RPMI7951 (cell line): Measurements from ENCODE around the gene RASAL1. TPM values are rescaled to one million over a fixed set of nuclear protein-coding genes. Genes with fewer than 3 reads are reported as not detected.
A peak's percentile ranks its signal among the peaks of the same experiment; 100 is the strongest.

Experiments
- DNase-seq: peaks from one replicate; pipeline ENCODE4 v3.0.0-alpha.2; 2012; ENCODE audit warnings: low read depth
- total RNA-seq: library from RNA; depleted of rRNA; stranded (reverse); fragments of >200 nt; shearing (Covaris generic); gene quantifications from 2 replicates; pipeline ENCODE4 v1.2.3, GENCODE V29; 2014; rRNA removed

RASAL1 gene
- total RNA-seq, 1 experiment from 2014 or later = not detected

DNA sequence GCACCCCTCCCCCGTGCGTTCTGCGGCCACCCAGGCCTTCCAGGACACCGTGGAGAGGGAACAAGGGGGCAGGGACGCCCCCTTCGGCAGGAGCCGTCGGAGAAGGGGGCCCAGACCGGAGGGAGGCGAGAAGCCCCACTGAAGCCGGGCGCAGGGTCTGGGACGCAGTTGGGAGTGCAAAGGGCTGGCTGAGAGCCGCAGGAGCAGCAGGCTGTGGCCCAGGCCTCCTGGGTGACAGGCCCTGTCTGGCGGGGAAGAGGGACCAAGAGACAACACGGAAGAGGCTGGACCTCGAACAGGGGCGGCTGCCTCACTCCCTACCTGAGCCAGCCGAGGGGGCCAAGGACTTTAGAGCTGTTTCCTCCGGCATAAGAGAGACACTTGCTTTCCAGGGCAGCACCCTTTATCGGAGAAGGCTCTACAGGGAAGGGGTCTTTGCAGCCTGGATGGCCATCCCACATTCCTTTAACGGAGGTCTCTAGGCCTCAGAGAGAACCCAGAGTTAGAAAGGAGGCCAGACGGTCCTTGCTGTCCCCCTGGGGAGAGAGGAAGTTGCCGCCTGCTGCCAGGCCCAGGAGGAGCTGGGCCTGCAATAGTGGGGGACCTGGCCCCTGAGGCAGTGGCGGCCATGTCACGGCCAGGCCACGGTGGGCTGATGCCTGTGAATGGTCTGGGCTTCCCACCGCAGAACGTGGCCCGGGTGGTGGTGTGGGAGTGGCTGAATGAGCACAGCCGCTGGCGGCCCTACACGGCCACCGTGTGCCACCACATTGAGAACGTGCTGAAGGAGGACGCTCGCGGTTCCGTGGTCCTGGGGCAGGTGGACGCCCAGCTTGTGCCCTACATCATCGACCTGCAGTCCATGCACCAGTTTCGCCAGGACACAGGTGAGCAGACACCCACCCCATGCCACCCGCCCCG is 77.7 kb downstream of the RASAL1 start:
- DNase-seq = no peak

DNA sequence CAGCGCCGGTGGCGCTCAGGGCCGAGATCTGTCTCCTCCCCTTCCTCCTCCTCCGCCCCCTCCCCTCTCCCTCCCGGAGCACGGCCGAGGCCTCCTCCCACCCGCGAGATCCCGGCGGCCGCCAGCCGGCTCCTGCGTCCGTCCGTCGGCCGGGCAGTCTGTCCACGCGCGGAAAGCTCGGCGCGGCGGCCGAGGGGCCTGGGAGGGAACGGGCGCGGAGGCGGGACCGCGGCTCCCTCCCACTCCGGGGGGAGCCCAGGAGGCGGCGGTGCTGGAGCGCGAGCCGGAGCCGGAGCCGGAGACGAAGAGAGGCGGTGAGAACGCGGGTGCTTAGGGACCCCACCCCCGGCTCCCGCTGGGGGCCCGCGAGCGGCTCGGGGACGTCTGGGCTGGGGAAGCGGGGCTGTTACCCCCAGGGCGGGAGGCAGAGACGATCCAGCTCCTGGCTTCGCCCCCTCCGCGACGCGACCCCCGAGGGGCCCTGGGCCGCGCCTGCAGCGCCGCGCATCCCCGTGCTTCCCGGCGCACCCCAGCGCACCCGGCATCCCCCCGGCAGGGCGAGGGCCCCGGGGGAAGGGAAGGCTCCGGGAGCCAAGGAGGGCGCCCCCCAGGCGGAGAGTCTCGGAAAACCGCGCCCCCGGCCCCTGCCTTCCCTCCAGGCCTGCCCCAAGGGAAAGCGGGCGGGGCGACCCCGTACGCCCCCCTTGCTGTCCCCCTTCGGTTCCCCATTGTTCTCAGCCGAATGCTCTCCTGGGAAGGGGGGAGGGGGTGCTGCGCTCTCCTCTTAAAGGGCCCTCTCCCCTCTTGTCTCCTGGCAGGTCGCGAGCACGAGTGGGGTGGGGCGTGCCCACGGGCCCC is 78.7 kb downstream of the RASAL1 start, which contains the start of gene DTX1:
DTX1 (plus strand) TSS at position 100 of the 858 bp plus-strand sequence. CDS start 1,463 bp downstream, outside the sequence.
- no peak for DNase-seq

DNA sequence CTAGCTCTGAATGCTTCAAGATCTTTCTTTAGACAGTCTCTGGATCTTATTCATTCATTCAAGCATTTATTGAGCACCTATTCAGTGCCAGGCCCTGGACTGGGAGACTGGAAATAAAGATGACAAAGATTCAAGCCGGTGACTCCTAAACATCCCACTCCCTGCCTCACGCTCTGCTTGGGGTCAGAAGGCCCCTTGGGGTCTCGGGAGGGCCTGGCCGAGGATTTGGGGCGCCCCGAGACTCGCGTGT is 79.3 kb downstream of the RASAL1 start:
- no peak for DNase-seq

DNA sequence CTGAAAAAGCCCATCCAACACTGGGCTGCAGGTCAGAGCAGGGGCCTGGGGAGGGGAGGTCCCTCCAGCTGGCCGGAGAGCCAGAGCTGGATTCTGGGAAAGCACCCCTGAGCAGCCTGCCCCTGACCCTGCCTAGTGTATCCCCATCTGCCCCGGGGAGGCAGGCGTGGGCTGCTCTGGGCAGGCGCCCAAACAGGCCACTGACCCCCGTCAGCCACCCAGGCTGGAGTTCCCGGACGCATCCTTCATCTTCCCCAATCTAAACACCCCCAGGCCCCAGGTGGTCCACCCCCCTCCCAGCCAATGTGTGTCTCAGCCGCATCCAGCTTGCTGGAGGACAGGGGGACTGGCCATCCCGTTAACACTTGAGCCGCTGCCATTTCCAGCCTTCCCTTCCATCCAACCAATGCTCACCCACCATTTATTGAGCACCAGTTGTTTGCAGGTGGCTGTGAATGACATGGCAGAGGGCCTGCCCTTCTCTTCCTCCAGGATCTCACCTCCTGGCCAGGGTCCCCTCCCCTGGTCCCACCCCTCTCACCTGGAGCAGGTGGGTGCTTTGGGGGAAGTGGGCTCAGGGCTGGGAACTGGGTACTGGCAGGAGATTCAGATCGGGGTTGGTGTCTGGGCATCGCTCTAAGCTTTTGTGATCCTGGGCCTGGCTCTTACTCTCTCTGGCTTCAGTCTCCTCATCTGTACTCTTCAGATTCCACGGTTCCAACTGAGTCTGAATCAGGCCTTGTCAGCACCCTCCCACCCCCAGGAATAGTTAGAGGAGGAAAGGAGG is 79.8 kb downstream of the RASAL1 start:
- no peak for DNase-seq

DNA sequence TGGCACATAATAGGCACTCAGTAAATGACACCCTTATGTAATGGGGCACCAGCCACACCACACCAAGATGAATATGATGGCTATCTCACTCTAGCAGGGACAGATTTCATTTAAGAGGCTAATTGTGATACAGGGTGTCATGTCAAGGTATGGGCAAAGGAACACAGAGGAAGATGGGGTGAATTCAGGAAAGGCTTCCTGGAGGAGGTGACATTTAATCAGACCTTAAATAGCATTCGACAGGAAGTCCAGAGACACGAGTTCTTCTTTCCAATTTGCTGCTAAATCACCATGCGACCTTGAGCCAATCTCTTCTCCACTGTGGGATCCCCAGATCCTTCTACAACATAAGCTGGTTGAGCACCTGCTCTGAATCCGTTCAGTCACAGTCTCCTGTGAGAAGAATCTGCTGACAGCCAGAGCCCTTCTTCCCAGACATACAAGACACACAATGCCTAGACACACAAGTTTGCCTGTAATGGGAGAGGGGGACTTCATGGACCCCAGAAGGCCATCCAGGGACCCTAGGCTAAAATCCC is 80.5 kb downstream of the RASAL1 start:
- no peak for DNase-seq

DNA sequence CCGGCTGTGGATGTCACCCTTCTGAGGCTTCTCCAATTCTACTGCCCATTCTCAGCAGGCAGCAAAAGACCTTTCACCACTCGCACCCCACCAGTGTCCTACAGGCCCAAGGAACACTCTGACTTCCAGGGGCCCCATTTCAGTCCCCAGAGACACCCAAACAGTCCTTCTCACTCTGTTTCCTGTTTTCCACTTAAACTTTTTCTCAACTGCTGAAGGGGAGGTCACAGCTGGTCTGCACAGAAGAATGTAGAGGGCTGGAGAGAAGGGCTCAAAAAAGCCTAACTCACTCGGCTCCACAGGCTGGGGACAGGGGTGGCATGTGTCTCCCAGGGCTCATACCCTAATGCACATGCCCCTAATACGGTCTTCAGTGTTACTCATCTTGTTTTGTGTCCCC is 83.2 kb downstream of the RASAL1 start:
- no peak for DNase-seq

DNA sequence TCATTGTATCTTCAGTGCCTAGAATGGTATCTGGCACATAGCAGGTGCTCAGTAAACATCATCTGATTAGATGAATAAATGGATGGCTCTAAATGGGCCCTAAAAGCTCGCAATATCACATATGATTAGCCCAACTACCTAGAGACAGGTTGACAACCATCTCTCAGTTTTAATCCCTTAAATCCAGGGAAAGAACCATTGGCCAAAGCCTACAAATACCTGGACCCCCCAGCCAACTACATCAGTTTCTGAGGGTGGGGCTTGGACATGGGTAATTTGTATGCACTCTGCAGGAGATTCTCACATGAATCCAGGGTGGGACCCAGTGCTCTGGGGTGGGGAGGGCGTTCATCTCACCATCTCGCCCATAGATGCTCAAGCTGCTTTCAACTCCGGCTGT is 83.8 kb downstream of the RASAL1 start:
- DNase-seq = no peak

DNA sequence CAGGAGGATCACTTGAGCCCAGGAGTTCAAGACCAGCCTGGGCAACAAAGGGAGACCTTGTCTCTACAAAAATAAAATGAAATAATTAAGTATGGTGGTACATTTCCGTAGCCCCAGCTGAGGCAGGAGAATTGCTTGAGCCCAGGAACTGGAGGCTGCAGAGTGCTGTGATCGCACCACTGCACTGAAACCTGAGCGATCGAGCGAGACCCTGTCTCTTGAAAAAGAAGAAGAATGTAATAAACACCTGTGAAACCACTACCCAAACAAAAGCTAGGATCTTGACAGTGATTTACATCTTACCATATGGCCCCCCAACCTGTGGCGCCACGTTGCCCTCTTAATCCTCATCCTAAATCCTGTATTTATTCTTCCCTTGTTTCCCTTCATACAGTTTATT is 84.8 kb downstream of the RASAL1 start:
- no peak for DNase-seq

DNA sequence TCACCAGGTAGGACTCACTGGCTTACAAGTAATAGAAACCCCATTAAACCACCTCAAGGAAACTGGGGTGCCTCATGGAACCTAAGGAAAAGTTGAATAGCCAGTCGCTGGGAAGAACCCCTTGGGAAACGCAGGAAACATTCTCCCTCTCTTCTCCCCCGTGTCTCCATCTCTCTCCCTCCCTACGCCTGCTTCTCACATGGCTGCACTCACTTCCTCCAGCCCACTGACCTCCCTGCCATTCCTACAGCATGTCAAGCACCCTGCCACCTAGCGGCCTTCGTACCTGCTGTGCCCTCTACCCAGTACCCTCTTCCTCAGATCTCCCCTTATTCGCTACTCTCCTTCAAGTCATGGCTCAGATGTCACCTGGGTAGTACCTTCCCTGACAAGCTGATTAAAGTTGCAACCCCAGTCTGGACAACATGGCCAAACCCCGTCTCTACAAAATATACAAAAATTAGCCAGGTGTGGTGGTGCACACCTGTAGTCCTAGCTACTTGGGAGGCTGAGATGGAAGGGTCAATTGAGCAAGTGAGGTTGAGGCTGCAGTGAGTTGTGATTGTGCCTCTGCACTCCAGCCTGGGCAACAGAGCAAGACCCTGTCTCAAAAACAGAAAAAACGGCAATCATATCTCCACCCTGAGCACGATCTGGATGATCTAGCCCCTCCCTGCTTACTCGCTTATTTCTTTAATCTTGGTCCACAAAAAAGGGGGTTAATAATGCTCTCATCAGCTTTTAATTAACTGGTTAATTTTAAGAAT is 85.4 kb downstream of the RASAL1 start:
- DNase-seq = peak; percentile 24

Other genes with a start within 250 kb of the RASAL1 start
- 12.4 and 13.1 TPM in 2 replicates for gene OAS1, start 228.8 kb downstream of the RASAL1 start, total RNA-seq
- gene OAS3, start 197.3 kb downstream of the RASAL1 start, total RNA-seq = 23.9 and 24.8 TPM in 2 replicates
- 19.4 and 27.5 TPM in 2 replicates for gene OAS2, start 157.2 kb downstream of the RASAL1 start, total RNA-seq
- not detected in 2 replicates for gene DTX1, start 79.0 kb downstream of the RASAL1 start, total RNA-seq
- gene CFAP73, start 14.0 kb upstream of the RASAL1 start, total RNA-seq = not detected in 2 replicates
- 17.2 and 20.7 TPM in 2 replicates for gene DDX54, start 49.7 kb upstream of the RASAL1 start, total RNA-seq
- 39.5 and 43.0 TPM in 2 replicates for gene RITA1, start 50.0 kb upstream of the RASAL1 start, total RNA-seq
- 30.4 and 38.6 TPM in 2 replicates for gene TPCN1, start 85.7 kb upstream of the RASAL1 start, total RNA-seq
- gene SLC8B1, start 199.3 kb upstream of the RASAL1 start, total RNA-seq = 5.2 and 11.9 TPM in 2 replicates
- 14.6 and 17.1 TPM in 2 replicates for gene PLBD2, start 222.8 kb upstream of the RASAL1 start, total RNA-seq